MCF 10A (cell line): ENCODE measurements around the gene RPAP2. TPM values are rescaled to one million over a fixed set of nuclear protein-coding genes. Genes with fewer than 3 reads are reported as not detected.
"Not testable (repeated sequence)": the region's sequence is repeated elsewhere in the genome, so short reads cannot be mapped to it uniquely, and the experiment has no call there.

ENCODE experiments used
- BruUV-seq: library from RNA; stranded (reverse); fragments of 400-500 nt; replicated peaks from 2 replicates; lab custom pipeline; 2021; lab: Mats Ljungman, UMichigan
- CTCF ChIA-PET: fragments of 300-600 bp; sonication (Branson Sonifier 250); formaldehyde crosslinking; extraction: SDS; loops from one replicate; lab custom pipeline; 2021; ENCODE audit warnings: antibody characterized with exemption, inconsistent platforms; lab: Yijun Ruan, JAX
- POLR2A ChIA-PET: fragments of 300-600, 350-650 bp; sonication (Branson Sonifier 250); formaldehyde crosslinking; extraction: SDS; loops from one replicate; lab custom pipeline; 2020; ENCODE audit warnings: antibody characterized with exemption, inconsistent platforms; lab: Yijun Ruan, JAX
- DNase-seq: peaks from one replicate; pipeline ENCODE4 v3.0.0-alpha.2; 2018; ENCODE audit not compliant: unreplicated experiment
- H3K27ac Mint-ChIP-seq: one replicate; pipeline ENCODE4 v1.8.0; 2022; ENCODE audit warnings: mild to moderate bottlenecking, low read depth, mixed read lengths; ENCODE audit not compliant: unreplicated experiment
- H3K27me3 Mint-ChIP-seq: one replicate; pipeline ENCODE4 v1.8.0; 2022; ENCODE audit warnings: mixed read lengths; ENCODE audit not compliant: insufficient read depth, unreplicated experiment
- H3K36me3 Mint-ChIP-seq: one replicate; pipeline ENCODE4 v1.8.0; 2022; ENCODE audit warnings: mild to moderate bottlenecking, moderate library complexity, mixed read lengths; ENCODE audit not compliant: insufficient read depth, unreplicated experiment
- H3K4me1 Mint-ChIP-seq: one replicate; pipeline ENCODE4 v1.8.0; 2022; ENCODE audit warnings: mixed read lengths; ENCODE audit not compliant: insufficient read depth, unreplicated experiment
- H3K4me3 Mint-ChIP-seq: one replicate; pipeline ENCODE4 v1.8.0; 2022; ENCODE audit warnings: mild to moderate bottlenecking, moderate library complexity, mixed read lengths; ENCODE audit not compliant: unreplicated experiment
- H3K9me3 Mint-ChIP-seq: one replicate; pipeline ENCODE4 v1.8.0; 2022; ENCODE audit warnings: mixed read lengths; ENCODE audit not compliant: unreplicated experiment
- intact Hi-C: fragments of 100-400 bp; cut with micrococcal nuclease; formaldehyde crosslinking; loops from 2 replicates; pipeline ENCODE4 v1.14.1; 2022
- total RNA-seq: library from RNA; stranded (reverse); gene quantifications from 2 replicates; pipeline ENCODE4 v1.2.3, GENCODE V29; 2022
- TF ChIP-seq, protein P1 (sequence below): fragments of 200-600 bp; IDR thresholded peaks from one replicate; pipeline ENCODE4 v1.8.0; 2022; ENCODE audit warnings: antibody characterized with exemption, mild to moderate bottlenecking; ENCODE audit not compliant: unreplicated experiment

RPAP2 gene
- total RNA-seq, 1 experiment from 2014 or later = 26.2 TPM

DNA sequence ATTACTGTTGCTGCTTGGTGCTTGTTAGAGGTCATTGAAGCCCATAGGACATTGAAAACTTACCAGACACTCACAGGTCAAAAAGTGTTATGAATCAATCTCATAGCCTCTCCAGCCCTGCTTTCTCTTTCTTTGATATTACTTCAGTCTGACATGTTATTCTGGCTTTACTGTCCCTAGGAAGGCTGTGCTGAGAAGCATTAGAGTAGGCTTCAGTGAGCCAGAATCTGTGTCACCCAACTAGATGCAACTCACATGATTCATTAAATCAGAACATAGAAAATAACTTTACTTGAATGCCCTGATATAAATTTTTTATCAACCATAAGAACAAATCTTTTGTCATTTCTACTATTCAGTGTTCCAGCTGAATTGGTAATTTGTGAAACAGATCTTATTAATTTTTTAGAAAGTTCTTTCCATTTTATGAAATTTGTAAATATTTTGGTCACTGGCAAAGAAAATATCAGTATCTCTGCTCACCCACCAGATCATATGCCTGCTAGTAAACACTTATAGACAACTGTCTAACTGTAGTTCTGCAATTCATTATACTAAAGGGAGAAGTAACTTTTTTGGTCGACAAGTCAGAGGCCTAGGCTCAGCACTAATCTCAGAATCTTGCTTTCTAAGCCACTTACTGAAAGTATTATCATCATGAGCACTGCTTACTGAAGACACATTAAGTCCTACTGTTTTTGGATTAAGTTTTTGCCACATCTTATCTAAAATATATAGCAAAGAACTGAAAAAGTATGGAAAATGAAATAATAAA lies 48.2 kb downstream of the RPAP2 start:
- Mint-ChIP-seq H3K27me3 (no peaks in the 10 kb centered on the region), H3K36me3 (peaks cover 27% of the 10 kb centered on the region), H3K4me1 (peaks cover 8% of the 10 kb centered on the region), H3K4me3 (no peak overlapping the region), H3K9me3 (no peaks in the 10 kb centered on the region), H3K27ac (no peak overlapping the region)
- intact Hi-C loops = no loop called here
- CTCF ChIA-PET = interaction anchor here (0.6 to 0.8 kb wide), 2 partner anchors 277 to 354 kb away, joined by 3 read pairs; no protein-coding TSS in a partner anchor
- BruUV-seq = no TSS peak
- POLR2A ChIA-PET = no interaction called here
- TF ChIP-seq, protein P1, sequence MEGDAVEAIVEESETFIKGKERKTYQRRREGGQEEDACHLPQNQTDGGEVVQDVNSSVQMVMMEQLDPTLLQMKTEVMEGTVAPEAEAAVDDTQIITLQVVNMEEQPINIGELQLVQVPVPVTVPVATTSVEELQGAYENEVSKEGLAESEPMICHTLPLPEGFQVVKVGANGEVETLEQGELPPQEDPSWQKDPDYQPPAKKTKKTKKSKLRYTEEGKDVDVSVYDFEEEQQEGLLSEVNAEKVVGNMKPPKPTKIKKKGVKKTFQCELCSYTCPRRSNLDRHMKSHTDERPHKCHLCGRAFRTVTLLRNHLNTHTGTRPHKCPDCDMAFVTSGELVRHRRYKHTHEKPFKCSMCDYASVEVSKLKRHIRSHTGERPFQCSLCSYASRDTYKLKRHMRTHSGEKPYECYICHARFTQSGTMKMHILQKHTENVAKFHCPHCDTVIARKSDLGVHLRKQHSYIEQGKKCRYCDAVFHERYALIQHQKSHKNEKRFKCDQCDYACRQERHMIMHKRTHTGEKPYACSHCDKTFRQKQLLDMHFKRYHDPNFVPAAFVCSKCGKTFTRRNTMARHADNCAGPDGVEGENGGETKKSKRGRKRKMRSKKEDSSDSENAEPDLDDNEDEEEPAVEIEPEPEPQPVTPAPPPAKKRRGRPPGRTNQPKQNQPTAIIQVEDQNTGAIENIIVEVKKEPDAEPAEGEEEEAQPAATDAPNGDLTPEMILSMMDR = no peak
- DNase-seq = no peak

DNA sequence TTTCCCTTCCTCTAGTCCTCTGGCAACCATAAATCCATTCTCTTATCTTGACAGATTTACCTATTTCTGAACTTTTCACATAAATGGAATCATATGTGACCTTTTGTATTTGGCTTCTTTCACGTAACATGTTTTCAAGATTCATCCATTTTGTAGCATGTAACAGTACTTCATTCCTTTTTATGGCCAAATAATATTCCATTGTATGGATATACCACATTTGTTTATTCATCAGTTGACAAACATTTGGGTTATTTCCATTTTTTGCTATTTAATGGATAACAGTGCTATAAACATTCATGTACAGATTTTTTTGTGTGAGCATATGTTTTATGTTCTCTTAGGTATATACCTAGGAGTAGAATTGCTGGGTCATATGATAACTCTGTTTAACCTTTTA lies 54.0 kb downstream of the RPAP2 start:
- intact Hi-C loops = no loop called here
- no peak for DNase-seq
- TF ChIP-seq, protein P1 = no peak
- H3K27ac Mint-ChIP-seq = no peak overlapping the region
- peaks cover 25% of the 10 kb centered on the region for H3K36me3 Mint-ChIP-seq
- H3K9me3 Mint-ChIP-seq = no peaks in the 10 kb centered on the region
- ChIA-PET POLR2A (no interaction called here), CTCF (no interaction called here)
- H3K4me3 Mint-ChIP-seq = no peak overlapping the region
- no peaks in the 10 kb centered on the region for H3K27me3 Mint-ChIP-seq
- no TSS peak for BruUV-seq
- H3K4me1 Mint-ChIP-seq = no peaks in the 10 kb centered on the region

DNA sequence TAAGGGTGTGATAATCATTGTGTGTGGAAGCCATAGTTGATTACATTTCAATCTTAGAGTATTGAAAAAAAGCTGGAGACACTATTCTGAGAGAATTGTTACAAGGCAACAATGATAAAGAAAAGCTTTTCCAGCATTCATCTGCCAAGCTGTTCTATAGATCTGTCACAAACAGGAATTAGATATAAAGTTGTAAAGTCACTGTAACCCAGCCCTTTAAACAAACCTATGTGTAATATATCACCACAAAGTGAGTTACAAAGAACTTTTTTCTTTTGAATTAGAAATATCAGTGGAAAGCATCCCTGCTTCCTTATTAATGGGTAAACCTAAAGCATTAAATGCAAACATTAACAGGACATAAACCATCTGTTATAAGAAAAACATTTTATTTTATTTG lies 55.4 kb downstream of the RPAP2 start:
- Mint-ChIP-seq H3K4me3 (no peak overlapping the region), H3K4me1 (no peaks in the 10 kb centered on the region), H3K27ac (no peak overlapping the region), H3K9me3 (no peaks in the 10 kb centered on the region), H3K27me3 (no peaks in the 10 kb centered on the region), H3K36me3 (peaks cover 28% of the 10 kb centered on the region)
- no peak for DNase-seq
- TF ChIP-seq, protein P1 = no peak
- BruUV-seq = no TSS peak
- CTCF ChIA-PET = interaction anchor here (0.6 kb wide), 1 partner anchor 24 kb away, joined by 3 read pairs; no protein-coding TSS in a partner anchor
- POLR2A ChIA-PET = no interaction called here
- intact Hi-C loops = no loop called here

DNA sequence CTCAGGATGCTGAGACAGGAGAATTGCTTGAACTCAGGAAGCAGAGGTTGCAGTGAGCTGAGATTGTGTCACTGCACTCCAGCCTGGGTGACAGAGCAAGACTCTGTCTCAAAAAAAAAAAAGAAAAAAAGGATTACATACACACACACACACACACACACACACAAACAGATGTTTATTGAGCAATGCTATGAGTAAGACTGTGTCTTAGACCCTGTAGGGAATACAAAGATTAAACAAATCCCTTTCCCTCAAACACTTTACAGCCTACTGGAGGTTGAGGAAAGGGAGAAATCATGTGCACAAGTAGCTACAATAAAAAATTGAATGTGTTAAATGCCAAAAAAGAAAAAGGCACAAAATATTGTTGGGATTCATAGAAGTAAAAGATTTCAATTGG lies 58.1 kb downstream of the RPAP2 start:
- BruUV-seq = no TSS peak
- Mint-ChIP-seq H3K9me3 (no peaks in the 10 kb centered on the region), H3K27me3 (no peaks in the 10 kb centered on the region), H3K4me3 (no peak overlapping the region), H3K27ac (no peak overlapping the region), H3K36me3 (peaks cover 27% of the 10 kb centered on the region), H3K4me1 (no peaks in the 10 kb centered on the region)
- intact Hi-C loops = no loop called here
- DNase-seq = peak; percentile 71
- TF ChIP-seq, protein P1 = no peak
- ChIA-PET CTCF (interaction anchor here (0.6 to 1.0 kb wide), 2 partner anchors 48 to 463 kb away, joined by 3 to 4 read pairs; no protein-coding TSS in a partner anchor), POLR2A (no interaction called here)

DNA sequence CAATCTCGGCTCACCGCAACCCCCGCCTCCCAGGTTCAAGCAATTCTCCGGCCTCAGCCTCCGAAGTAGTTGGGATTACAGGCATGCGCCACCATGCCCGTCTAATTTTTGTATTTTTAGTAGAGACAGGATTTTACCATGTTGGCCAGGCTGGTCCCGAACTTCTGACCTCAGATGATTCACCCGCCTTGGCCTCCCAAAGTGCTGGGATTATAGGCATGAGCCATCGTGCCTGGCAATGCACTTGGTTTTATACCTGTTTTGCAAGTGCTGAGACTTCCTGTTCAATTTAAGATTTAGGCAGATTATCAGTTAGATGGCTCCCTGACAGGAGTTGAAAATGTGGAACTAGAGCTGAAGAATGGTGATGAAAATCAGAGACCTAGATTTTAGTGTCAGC lies 60.5 kb downstream of the RPAP2 start:
- POLR2A ChIA-PET = interaction anchor here (0.6 to 0.7 kb wide), 2 partner anchors 13 to 80 kb away, joined by 3 to 4 read pairs; no protein-coding TSS in a partner anchor
- CTCF ChIA-PET, BruUV-seq, H3K4me3 Mint-ChIP-seq, H3K27ac Mint-ChIP-seq, H3K9me3 Mint-ChIP-seq, intact Hi-C loops, H3K27me3 Mint-ChIP-seq, H3K4me1 Mint-ChIP-seq: not testable (repeated sequence)
- DNase-seq = peak; percentile 5
- peaks cover 35% of the 10 kb centered on the region for H3K36me3 Mint-ChIP-seq
